Mesenteric fat pad (tissue), 1 donor: ENCODE measurements around the gene ZNF740. TPM values are rescaled to one million over a fixed set of nuclear protein-coding genes. Genes with fewer than 3 reads are reported as not detected.

Experiments
- DNase-seq: peaks from one replicate; pipeline ENCODE4 v3.0.0-alpha.2; 2020; ENCODE audit warnings: low spot score
- total RNA-seq: library from RNA; stranded (reverse); fragmentation: NEBNext Ultra II Directional; extraction: Animal tissue kit (Norgen Biotek cat#: 25700); gene quantifications from one replicate; pipeline ENCODE4 v1.2.1, GENCODE V29; 2021
- donor health status: DM: yes; HTN: yes; CAD: no.

Gene ZNF740
- total RNA-seq, 1 donor from 2014 or later, result 39.7 TPM

DNA sequence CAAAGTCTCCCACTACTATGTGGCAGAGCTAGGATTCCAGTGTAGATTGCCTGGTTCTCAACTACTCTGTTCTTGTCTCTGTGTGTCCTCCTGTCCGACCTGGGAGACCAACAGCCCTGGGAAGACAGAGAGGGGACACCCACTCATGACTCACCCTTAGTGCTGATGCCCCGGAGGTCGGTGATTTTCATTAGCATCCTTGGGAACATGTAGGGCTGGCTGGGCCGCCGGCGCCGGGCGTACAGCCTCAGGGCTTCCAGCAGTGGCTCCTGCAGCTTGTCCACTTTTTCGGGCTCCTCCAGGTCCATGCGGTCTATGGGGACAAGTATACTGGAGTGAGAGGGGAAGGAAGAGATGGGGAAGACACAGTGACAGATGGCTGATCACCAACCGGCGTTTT is 32.4 kb downstream of the ZNF740 start:
- no peak for DNase-seq

DNA sequence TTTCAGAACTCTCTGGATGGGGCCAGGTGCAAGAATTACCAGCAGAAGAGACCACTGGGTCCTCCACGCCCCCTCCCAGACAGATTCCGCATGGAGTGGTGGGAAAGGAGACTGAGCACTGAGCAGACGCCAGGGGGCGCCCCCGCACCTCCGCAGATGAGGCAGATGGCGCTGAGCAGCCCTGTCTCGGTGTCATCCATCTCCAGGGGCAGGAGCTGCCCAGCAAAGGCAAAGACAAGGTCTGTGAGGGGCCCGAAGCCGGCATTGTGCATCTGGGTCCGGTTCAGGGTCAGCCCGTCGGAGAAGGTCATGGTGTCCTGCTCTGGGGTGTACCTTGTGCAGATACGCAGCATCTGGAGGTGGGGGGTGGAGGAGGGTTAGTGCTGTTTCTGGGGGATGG is 32.8 kb downstream of the ZNF740 start:
- no peak for DNase-seq

DNA sequence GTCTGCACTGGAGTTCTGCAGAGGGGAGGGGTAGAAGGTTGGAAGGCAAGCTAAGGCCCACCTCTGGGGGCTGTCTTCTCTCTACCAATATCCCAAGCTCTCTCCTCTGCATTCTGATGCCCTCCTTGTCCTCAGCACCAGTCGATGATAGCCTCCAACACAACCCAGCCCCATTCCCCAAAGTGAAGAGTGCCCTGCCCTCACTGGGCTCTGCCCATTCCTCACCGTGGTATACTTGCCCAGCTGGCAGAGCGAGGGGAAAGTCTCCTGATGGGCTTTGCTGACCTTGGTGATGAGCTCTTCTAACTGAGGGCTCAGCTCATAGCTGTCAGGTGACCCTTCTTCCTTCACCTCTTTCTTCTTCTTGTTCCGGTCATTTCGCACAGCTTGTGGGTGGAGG is 33.7 kb downstream of the ZNF740 start:
- no peak for DNase-seq

DNA sequence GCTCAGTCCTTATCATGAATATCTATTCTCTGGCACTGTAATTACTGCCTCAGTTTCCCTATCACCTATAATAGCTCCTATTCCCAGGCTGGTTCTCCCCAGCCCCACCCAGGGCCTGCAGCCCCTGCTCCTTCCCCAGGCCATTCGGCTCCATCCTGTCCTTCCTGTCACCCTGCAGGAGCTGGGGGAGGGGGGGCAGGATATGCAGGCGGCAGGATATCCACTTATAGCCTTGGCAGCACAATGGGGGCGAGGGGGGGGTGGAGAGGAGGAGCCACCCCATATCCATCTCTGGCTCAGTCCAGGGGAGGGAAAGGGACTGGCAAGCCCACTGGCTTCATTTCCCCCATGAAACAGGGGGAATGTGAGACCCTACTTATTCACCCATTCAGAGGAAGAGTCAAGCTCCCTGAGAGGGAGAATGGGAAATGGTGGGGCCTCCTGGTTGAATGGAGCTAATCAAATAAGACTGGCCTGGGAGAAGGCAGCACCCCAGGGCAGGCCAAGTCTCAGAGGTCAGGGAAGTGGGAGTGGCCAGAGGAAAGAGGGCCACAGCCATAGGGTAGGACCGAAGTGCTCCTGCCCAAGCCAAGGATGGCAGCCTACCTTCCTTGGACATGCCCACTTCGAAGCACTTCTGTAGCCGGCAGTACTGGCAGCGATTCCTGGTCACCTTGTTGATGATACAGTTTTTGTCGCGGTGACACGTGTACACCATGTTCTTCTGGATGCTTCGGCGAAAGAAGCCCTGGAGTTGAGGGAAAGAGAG is 34.3 kb downstream of the ZNF740 start:
- no peak for DNase-seq

DNA sequence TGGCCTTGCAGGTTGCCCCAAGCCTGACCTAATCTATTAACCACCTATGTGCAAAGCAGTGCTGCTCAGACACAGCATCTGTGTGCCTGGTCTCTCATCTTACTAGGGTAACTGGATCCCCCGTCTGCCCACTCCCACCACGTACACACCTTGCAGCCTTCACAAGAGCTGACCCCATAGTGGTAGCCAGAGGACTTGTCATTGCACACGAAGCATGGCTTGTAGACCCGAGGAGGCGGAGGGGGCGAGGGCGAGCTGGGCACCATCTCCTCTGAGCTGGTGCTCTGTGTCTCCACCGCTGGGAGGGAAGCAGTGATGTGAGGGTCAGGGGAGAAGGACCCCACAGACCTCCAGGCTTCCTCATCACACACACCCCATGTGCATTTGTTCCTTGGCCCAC is 35.0 kb downstream of the ZNF740 start:
- no peak for DNase-seq

DNA sequence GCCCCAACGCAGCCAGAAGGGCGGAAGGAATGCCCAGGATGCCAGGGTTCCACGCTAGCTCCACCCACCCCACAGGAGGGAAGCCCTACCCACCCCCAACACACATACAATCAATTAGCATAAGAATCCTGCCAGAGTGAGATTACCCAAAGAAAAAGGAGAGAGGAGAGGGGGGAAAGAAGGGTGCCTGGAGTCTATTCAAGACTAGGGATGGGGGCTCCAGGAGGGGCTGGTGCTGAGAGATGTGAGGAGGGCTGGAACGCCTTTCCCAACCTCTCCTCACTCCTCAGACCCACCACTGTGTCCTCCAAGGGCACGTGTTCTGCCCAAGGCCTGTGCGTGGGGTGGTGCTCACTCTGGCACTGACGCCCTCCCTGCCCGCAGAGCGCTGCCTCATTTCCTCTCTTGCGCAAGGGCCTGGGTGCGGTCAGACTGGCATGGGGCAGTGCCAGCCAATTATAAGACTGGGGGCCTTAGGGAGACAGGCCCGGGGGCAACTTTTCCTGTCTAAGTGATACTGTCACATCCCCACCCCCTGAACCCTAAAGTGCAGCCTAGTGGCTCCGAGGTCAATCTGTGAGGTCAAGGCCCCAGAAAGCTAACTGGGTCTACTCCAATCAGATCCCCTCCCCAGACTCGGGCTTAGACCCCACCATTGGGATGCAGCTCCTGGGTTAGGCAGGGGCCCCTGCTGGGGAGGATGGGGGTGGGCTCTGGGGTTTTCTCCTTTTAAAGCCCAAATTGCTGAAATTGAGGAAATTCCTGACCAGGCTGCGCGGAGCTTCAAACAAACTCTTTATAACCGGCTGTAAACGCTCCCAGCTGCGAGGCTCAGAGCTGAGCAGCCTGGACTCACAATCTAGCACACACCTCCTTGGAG is 36.8 kb downstream of the ZNF740 start:
- no peak for DNase-seq

DNA sequence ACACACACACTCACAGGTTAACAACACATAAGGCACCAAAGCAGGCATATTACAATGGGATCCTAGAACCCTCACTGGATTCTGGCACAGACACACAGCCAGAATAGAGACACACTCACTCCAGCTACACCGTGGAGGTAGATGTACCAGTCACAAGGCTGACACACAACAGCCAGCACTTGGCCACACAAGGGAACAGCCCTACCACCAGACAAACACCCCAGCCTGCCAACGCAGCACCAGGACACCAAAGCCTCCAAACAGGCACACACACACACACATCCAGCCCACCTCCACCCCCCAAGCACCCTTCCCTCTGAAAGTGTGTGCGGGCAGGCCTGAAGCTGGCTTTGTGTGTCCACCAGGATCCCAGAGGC is 37.4 kb downstream of the ZNF740 start:
- DNase-seq, result no peak

DNA sequence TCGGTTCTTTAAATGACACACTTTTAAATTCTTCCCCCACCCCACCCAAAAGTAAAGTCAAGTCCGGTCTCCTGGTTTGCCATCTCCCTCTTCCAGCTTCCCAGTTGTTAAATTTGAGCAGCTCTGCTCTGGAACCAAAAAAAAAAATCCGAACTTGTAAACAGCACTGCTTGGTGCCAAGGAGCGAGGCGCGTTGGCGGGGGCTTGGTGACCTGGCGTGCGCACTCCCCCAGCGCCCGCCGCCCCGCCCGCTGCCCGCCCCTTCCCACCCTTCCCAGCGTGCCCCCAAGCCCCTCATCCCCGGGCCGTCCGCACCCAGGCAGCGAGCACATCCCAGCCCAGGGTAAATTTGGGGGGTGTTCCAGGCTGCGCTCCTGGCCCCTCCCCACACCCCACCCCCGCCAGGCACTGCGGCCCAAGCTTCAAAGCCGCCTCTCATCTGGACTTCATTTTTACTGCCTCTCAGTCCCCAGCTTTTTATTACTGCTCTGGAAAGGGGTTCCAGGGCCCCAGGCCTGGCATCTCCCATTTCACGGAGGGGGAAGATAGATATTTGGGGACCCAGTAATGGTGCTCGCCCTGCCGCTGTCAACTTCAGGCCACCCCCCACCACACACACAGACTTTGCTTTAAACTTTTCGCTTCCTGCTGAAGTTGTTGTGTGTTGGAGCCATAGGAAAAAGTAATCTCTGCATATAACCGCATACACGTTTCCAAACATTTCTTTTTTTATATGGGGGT is 38.2 kb downstream of the ZNF740 start:
- DNase-seq, result no peak

DNA sequence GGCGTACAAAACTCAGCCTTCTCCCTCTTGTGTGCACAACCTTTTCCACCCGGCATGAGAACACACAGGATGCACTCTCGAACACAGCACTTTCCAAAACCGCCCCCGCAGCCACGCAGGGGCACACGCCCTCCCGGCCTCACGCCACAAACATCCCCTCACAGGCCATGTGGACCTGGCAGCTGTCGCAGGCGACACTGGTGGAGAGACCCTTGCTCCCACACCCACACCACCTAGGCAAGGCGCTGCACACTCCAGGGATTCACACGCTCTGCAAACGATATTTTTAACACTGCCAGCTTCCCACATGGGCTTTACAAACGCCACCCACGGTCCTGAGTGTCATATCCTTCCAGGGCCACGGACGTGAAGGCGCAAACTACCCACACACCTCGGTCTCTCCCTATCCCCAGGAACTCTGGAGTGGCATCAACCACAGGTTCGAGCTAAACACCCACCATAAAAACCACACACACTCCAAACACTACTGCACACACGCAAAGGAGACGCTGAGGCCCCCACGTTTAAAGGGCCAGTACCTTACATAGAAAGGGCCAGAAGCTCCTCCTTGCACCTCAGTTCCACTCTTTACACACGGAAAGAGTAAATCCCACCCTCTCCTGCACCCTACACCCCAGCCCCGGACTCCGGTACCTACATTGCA is 38.9 kb downstream of the ZNF740 start:
- no peak for DNase-seq

DNA sequence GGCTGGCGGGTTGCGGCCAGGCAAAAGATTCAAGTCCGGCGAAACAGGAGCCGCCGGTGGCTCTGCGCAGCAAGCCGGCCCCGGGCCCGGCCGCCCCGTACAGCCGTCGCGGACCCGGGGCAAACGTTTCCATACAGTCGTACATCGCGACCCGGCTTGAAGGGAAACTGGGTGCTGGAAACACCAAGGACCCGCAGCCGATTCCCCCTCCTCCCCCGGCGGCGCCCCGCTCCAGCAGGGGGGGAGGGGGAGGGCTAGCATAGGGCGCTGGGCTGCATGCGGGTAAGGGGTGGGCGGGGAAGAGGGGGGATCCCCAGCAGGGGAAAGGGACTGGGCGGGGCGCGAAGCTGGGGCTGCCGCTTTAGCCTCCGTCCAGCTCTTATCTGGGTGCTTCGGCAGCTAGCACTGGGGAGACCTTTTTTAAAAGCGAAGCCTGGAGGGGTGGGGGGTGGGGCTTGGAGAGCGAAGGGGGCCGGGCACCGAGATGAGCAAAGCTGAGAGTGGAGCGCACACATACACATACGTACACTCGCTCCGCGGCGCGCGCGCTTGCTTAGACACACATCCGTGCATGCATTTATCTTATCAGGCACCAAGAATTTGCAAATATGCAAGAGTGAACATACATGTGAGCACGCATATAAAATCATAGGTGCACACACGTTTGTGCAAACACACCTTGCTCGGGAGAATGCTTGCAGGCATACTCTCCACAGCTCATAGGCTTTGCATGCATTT is 39.6 kb downstream of the ZNF740 start:
- no peak for DNase-seq

DNA sequence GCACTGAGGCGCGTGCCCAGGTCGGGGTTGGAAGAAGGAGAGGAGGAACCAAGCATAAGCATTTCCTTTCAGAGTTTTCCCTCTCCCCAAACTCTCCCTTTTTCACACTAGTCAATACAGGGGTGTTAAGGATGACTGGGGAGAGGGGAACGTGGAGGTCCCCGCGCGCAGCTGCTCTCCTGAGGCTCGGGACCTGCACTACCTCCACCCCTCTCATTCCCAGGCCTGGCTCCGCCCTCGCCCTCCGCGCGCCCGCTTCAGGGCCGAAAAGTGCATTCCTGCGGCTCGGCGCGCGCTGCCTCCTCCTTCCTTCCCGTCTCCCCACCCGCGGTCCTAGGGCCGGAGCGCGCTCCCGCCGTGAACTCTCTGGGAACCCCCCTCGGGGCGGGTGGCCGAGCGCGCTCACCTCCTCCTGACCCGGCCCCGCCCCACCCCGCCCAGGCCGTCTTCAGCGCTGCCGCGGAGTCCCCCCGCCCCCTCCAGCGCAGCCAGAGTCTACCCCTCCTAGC is 40.2 kb downstream of the ZNF740 start:
- peak; percentile 95 for DNase-seq

DNA sequence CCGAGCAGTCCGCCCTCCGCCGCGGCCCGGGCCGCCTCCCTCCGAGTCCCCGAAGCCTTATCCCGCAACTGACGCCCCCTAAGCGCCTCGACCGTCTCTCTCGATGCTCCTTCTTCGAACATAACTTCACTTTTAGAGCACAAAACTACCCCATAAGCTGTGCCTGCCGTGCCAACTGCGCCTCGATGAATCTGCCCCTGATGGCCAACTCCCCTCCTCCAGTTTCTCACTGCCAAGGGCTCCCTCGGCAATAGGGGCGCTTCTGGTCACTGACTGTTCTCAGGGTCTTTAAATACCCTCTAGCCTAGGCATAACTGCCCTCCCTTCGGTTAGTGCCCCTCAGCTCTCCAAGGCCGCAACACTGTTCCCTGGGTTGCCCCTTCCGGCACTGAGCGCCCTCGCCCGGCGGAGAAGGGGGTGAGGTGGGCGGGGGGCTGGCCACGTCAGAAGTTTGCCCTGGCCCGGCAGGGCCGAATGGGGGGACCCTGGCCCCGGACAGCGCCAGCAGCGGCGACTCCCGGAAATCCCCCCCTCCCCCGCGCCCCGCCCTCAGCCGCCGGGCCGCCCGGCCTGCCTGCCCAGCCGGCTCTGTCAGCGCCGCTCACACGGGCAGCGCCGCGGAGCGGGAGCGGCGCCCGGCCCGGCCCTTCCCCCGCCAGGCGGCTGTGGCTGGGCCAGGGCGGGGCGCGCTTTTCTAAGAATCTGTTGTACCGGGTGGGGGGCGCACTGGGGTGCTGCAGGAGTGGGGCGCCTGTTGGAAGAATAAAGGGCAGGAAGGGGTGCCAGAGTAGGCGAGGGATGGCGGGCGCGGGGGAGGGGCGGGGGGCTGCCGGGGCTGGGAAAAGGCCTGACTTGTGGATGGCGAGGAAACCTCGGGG is 40.9 kb downstream of the ZNF740 start:
- peak; percentile 93 for DNase-seq

DNA sequence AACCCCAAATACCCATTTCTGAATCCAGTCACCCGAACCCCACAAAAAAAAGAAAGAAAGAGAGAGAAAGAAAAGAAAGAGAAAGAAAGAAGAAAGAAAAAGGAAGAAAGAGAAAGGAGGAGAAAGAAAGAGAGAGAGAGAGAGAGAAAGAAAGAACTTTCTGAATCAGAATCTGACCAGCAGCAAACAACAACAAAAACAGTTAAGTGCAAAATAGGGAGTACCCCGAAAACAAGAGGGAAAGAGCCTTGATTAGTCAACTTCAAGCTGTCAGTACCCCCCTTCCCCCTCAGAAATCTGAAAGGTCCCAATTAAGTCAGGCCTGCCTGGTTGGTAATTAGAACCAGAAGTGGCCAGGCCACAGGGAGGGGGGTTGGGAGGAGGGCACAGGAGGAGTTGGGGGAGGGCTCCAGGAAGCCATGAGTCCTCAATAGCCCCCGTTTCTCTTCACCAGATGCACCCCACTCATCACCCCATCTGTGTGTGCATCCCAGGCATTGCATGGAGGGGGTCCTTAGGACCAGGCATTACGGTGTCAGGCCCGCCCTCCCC is 41.7 kb downstream of the ZNF740 start:
- DNase-seq, result no peak

DNA sequence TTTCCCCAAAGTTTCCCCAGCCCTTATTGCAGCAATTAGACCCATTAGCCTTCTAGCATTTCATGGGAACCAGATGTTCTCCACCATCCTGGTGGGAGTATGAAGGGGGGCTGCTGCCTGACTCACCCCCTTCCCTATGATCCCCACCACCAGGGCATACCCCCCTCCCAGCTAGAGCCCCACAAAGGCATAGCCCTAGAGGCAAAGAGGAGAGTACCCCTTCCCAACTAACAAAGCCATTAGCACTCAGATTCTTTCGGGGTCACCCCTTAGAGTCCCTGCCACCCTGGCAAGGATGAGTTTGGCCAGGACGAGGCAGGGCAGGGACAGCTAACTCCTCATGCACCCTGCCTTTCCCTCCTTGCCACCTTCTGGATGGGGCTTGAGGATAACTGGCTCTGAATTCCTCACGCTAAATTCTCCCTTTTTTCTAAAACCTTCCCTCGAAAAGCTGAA is 42.3 kb downstream of the ZNF740 start:
- no peak for DNase-seq

DNA sequence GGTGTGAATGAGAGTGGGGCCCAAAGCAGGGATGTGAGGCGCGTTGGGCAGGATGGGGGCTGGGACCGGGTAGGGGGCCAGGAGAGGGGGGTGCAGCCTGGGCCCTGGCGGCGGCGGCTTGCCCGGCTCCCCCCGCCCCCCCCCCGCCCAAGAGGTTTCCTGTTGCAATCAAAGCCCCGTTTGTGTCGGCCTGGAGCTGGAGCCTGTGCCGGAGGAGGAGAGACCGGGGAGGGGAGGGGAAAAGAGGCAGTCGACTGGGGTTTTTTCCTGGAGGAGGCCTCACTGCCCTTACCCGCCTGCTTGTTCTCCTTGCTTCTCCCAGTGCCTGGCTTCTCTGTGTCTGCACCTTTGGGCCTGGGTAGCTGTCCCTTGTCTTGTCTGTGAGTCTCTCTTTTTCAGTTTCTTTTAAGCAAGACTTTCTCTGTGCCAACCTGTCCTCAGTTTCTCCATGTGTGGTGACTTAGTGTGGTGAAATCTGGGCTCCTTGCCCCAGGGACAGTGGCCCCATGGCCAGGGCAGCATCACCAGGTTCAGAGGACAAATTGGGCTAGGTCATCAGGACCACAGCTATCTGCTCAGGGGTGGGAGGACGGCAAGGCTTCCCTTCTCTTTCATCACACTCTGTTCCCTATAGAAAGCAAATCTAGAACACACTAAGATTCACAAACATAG is 43.0 kb downstream of the ZNF740 start:
- no peak for DNase-seq

DNA sequence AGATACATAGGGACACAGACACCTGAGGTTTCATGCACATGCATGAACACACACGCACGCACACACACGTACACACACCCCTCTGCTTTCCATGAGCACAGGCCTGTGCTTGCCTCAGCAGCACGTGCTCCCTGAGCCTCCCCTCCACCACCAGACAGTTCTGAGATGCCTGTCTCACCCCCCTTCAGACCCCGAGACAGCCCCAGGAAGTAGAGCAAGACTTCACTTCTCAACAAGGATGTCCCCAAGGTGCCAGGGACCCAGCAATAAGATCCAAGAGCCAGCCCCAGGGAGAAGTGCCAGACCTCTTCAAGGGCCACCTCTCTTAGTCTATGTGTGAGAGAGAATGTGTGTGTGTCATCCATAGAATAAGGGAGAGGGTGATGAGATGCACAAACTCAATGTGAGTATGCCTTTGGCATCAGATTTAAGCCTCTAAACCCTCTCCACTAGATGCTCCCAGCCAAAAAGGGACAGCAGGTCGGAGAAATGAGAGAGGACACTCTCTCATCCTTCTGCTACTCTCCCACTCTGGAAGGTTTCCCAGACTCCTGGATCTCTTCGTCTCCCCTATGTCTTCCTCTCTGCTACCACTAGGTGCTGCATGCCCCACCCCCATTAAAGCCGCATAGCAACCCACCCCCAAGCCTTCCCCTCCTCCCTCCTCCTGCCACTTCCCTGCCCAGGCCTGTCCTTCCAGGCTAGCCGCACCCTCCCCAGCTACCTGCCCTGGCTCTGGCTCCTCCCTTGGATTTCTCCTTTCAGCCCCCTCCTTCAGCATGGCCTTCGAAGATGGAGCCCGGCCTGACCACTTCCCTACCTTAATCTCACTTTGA is 43.8 kb downstream of the ZNF740 start:
- DNase-seq, result no peak

DNA sequence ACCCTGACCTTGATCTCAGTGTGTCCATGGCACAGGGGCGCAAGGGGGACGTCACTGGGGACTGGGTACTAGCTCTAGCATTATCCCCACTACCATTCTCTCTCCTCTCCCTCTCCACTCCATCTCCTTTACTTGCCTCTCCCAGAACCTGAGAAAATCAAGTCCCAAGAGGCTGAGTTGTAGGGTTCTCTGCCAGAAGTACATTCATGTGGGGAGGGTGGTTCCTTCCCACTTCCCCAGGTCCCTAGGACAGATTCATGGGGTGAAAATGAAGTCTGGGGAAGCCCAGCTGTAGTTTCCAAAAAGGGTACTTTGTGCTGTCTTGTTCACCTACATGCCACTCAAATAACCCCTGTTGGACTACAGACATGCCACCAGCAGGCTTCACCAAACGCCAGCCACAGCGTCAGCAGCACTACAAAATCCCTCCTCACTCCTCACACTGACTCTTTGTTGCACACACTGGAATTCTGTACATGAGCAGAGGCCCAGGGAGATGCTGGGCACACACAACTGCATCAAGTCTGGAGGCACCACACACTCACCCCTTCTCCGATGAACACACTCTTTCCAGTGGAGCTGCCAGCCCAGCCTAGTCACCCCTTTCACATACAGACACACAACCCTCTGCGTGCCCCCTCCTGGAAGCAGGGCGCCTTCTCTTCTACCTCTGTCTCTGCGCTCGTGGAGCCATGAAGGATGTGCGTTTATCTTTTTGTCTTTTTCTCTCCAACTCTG is 44.5 kb downstream of the ZNF740 start:
- no peak for DNase-seq
